ENCODE data around the gene YTHDF1. TPM values are rescaled to one million over a fixed set of nuclear protein-coding genes. Genes with fewer than 3 reads are reported as not detected.
"Not testable (repeated sequence)": the region's sequence is repeated elsewhere in the genome, so short reads cannot be mapped to it uniquely, and the experiment has no call there.

The YTHDF1 gene
- total and polyA plus RNA-seq, 11 donors: 14.7 to 38.2 (median 22.5) TPM

DNA sequence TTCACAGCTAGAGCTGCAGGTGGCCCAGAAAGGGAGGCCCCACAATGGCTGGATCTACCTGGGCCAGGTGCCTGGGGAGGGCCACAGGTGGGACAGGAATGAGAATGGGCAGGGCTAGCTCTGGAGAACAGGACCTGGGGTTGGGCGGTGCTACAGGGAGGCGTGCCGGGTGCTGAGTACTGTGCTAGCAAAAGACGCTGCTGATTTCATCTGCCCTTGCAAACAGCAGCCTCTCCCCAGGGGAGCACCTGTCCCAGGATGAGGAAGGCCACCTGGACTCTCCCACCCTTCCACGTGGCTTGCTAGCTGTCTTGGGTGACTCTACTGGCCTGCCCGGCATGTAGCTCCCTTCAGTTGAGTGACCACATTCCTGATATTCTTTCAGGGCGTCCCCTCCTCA is 6.6 kb upstream of the YTHDF1 start:
- H3K36me3 ChIP-seq: no peaks in the 10 kb centered on the region
- H3K4me3 ChIP-seq: no peak overlapping the region
- TF ChIP-seq, protein P1, sequence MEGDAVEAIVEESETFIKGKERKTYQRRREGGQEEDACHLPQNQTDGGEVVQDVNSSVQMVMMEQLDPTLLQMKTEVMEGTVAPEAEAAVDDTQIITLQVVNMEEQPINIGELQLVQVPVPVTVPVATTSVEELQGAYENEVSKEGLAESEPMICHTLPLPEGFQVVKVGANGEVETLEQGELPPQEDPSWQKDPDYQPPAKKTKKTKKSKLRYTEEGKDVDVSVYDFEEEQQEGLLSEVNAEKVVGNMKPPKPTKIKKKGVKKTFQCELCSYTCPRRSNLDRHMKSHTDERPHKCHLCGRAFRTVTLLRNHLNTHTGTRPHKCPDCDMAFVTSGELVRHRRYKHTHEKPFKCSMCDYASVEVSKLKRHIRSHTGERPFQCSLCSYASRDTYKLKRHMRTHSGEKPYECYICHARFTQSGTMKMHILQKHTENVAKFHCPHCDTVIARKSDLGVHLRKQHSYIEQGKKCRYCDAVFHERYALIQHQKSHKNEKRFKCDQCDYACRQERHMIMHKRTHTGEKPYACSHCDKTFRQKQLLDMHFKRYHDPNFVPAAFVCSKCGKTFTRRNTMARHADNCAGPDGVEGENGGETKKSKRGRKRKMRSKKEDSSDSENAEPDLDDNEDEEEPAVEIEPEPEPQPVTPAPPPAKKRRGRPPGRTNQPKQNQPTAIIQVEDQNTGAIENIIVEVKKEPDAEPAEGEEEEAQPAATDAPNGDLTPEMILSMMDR (IDR thresholded peaks at IDR 0.05): no peak
- no peak for TF ChIP-seq POLR2A (IDR thresholded peaks at IDR 0.05)
- peaks cover 0 to 7% (median 0%) of the 10 kb centered on the region in 9 donors for H3K27me3 ChIP-seq
- DNase-seq (no peak), ATAC-seq (no peak)
- 56 to 75% (median 66%) methylated on average over 5 to 7 of the region's 7 CpGs for WGBS, 4 donors
- peaks cover 0 to 11% (median 4%) of the 10 kb centered on the region in 12 donors for H3K4me1 ChIP-seq
- intact Hi-C loops (cut with DNase I): loop anchor here in 2 of 10 donors (2.0 to 5.0 kb wide), 2 partner anchors 45 to 158 kb away; no protein-coding TSS in a partner anchor
- H3K9me3 ChIP-seq: no peaks in the 10 kb centered on the region
- H3K27ac ChIP-seq: no peak overlapping the region

- not testable (repeated sequence) for H3K27ac ChIP-seq, ATAC-seq, H3K4me3 ChIP-seq, H3K27me3 ChIP-seq, H3K36me3 ChIP-seq, H3K9me3 ChIP-seq, DNase-seq
- WGBS, 4 donors: 60 to 78% (median 70%) methylated on average over 9 to 12 of the region's 12 CpGs
- peaks cover 0 to 16% (median 6%) of the 10 kb centered on the region in 12 donors for H3K4me1 ChIP-seq
- intact Hi-C loops (cut with DNase I): loop anchor here in 2 of 10 donors (2.0 to 5.0 kb wide), 2 partner anchors 44 to 159 kb away; no protein-coding TSS in a partner anchor
These were observed 5.6 kb upstream of the YTHDF1 start for GRCh38 chr20:63221400-63222053.

- Histone ChIP-seq H3K9me3 (no peaks in the 10 kb centered on the region), H3K4me1 (peaks cover 0 to 18% (median 6%) of the 10 kb centered on the region in 12 donors), H3K4me3 (no peak overlapping the region), H3K27me3 (peaks cover 0 to 7% (median 0%) of the 10 kb centered on the region in 9 donors), H3K27ac (no peak overlapping the region), H3K36me3 (no peaks in the 10 kb centered on the region)
- DNase-seq: no peak
- WGBS, 4 donors: 59 to 78% (median 66%) methylated on average over 7 to 9 of the region's 9 CpGs
- no peak for ATAC-seq
- intact Hi-C loops (cut with DNase I): loop anchor here in 1 of 10 donors (5.0 kb wide), 1 partner anchor 44 kb away; no protein-coding TSS in a partner anchor
- no peak for TF ChIP-seq POLR2A (IDR thresholded peaks at IDR 0.05)
- TF ChIP-seq, protein P1 (IDR thresholded peaks at IDR 0.05): no peak
These were observed 4.9 kb upstream of the YTHDF1 start for GRCh38 chr20:63220696-63221399.

- ATAC-seq (no peak), DNase-seq (no peak)
- peaks cover 0 to 7% (median 0%) of the 10 kb centered on the region in 9 donors for H3K27me3 ChIP-seq
- 75 to 80% (median 79%) methylated on average over 24 to 25 of the region's 25 CpGs for WGBS, 4 donors
- no peaks in the 10 kb centered on the region for H3K9me3 ChIP-seq
- peaks cover under 1 to 20% (median 9%) of the 10 kb centered on the region in 12 donors for H3K4me1 ChIP-seq
- intact Hi-C loops (cut with DNase I): loop anchor here in 3 of 10 donors (5.0 kb wide), 2 partner anchors 43 to 52 kb away; partner anchors contain the start of gene ARFGAP1 (in 2 of the 3)
- TF ChIP-seq POLR2A (IDR thresholded peaks at IDR 0.05): no peak
- TF ChIP-seq, protein P1 (IDR thresholded peaks at IDR 0.05): no peak
- no peak overlapping the region for H3K4me3 ChIP-seq
- H3K27ac ChIP-seq: no peak overlapping the region
- no peaks in the 10 kb centered on the region for H3K36me3 ChIP-seq
These were observed 4.1 kb upstream of the YTHDF1 start for GRCh38 chr20:63219866-63220521.
